HUDEP-2 (cell line): Measurements from ENCODE around the gene SLC12A9.
"Not testable (repeated sequence)": the region's sequence is repeated elsewhere in the genome, so short reads cannot be mapped to it uniquely, and the experiment has no call there.

Experiments
- DNase-seq, 76 experiments: peaks; one replicate each; lab custom pipeline; 2025; ENCODE audit not compliant: unreplicated experiment in 76 of 76; lab: John Stamatoyannopoulos, UW

Gene SLC12A9

GRCh38 chr7:100894860-100895700 is 42.6 kb downstream of the SLC12A9 start:
- peak in 54 of 76 experiments; percentile 1 to 68 (median 45) for DNase-seq

- no peak for DNase-seq
These were observed 43.1 kb downstream of the SLC12A9 start, which contains the start of gene ACHE for GRCh38 chr7:100895701-100895955. ACHE (minus strand) TSS chr7:100895888; CDS start chr7:100894232, 1,656 bp downstream.

- DNase-seq, result peak in 71 of 76 experiments; percentile 14 to 86 (median 68)
These were observed 43.6 kb downstream of the SLC12A9 start for GRCh38 chr7:100895956-100896731.

- peak in 44 of 76 experiments; percentile 3 to 58 (median 30) for DNase-seq
These were observed 44.5 kb downstream of the SLC12A9 start for GRCh38 chr7:100896732-100897608.

- DNase-seq, result peak in 23 of 76 experiments; percentile 7 to 65 (median 27)
These were observed 45.4 kb downstream of the SLC12A9 start for GRCh38 chr7:100897772-100898454.

GRCh38 chr7:100899432-100899831 is 46.9 kb downstream of the SLC12A9 start:
- DNase-seq, result no peak

- no peak for DNase-seq
These were observed 48.5 kb downstream of the SLC12A9 start for GRCh38 chr7:100900978-100901377.

GRCh38 chr7:100901921-100902332 is 49.4 kb downstream of the SLC12A9 start:
- DNase-seq, result no peak

- DNase-seq, result no peak
These were observed 50.1 kb downstream of the SLC12A9 start for GRCh38 chr7:100902638-100903037.

GRCh38 chr7:100908512-100908911 is 56.0 kb downstream of the SLC12A9 start:
- no peak for DNase-seq

GRCh38 chr7:100910443-100910842 is 57.9 kb downstream of the SLC12A9 start:
- DNase-seq, result not testable (repeated sequence)

GRCh38 chr7:100911484-100911883 is 59.0 kb downstream of the SLC12A9 start:
- DNase-seq, result no peak

- DNase-seq, result peak in 1 of 76 experiments; percentile 0
These were observed 61.8 kb downstream of the SLC12A9 start for GRCh38 chr7:100914208-100914878.

GRCh38 chr7:100914879-100915447 is 62.5 kb downstream of the SLC12A9 start:
- no peak for DNase-seq
